ENCODE measurements around the gene NOTUM.

DNA sequence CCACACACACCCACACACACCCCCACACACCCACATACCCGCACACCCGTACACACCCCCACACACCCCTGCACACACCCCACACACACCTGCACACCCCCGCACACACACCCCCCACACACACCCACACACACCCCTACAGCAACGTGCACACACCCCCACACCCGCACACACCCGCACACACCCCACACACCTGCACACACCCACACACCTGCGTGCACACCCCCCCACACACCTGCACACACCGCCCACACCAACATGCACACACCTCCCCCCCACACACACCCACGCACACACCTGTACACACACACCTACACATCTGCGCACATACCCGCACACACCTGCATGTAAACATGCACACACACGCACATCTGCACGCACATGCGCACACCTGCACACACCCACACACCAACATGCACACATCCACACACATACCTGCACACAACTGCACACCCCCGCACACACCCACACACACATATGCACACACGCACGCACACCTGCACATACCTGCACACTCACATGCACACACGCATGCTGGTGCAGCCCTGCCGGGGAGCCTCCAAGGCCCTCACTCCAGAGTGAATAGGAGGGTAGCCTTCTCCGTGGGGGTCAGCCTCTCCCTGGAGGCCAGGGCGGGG is 23.9 kb upstream of the NOTUM start:
- TF ChIP-seq, protein P1, sequence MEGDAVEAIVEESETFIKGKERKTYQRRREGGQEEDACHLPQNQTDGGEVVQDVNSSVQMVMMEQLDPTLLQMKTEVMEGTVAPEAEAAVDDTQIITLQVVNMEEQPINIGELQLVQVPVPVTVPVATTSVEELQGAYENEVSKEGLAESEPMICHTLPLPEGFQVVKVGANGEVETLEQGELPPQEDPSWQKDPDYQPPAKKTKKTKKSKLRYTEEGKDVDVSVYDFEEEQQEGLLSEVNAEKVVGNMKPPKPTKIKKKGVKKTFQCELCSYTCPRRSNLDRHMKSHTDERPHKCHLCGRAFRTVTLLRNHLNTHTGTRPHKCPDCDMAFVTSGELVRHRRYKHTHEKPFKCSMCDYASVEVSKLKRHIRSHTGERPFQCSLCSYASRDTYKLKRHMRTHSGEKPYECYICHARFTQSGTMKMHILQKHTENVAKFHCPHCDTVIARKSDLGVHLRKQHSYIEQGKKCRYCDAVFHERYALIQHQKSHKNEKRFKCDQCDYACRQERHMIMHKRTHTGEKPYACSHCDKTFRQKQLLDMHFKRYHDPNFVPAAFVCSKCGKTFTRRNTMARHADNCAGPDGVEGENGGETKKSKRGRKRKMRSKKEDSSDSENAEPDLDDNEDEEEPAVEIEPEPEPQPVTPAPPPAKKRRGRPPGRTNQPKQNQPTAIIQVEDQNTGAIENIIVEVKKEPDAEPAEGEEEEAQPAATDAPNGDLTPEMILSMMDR (conservative IDR thresholded peaks at IDR 0.05 in 1 of 2, IDR thresholded peaks at IDR 0.05 in 1 of 2; ENCODE audit: extremely low read depth in 1 of 2, insufficient read depth in 1 of 2, low read depth in 1 of 2, low read length in 2 of 2), result no peak
- no peak for TF ChIP-seq EZH2 (IDR thresholded peaks at IDR 0.05; ENCODE audit: borderline replicate concordance, low read length)

Measured in mammary epithelial cell (primary cell).